Stomach (tissue), 4 donors: ENCODE data around the gene KLHL22.

Experiments used
- POLR2A ChIP-seq, 4 donors: fragments of 450-650 bp; IDR thresholded peaks; one replicate each; pipeline ENCODE4 v1.6.1; 2016; ENCODE audit warnings: antibody characterized with exemption in 4 of 4, control low read depth in 2 of 4, mild to moderate bottlenecking in 1 of 4, moderate library complexity in 1 of 4
- TF ChIP-seq, protein P1 (sequence below), 7 experiments: fragments of 450-650 bp in 4 of 7; fragments of 200-600 bp in 3 of 7; sonication (generic) in 3 of 7; IDR thresholded peaks; one replicate each; pipeline ENCODE4 v1.5.1; 2016 to 2019; ENCODE audit warnings: antibody characterized with exemption in 7 of 7, control low read depth in 2 of 7, mild to moderate bottlenecking in 1 of 7

DNA sequence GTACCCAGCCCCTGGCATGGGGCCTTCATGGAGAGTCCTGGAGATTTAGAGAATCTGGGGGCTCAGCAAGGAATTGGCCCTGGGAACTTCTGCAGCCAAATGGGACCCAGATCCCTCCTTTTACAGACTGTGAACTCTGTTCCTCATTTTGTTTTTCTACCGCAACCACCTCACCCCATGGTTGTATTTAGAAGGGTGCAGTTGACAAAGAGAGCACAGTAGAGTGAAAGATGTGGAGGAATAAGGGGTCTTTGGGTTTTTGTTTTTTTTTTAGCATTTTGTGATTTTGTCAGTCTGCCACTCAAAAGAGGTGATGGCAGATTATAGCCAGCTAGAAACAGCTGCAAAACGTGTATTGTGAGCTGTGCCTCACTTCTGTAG, 99.7 kb downstream of the KLHL22 start:
- TF ChIP-seq, protein P1, sequence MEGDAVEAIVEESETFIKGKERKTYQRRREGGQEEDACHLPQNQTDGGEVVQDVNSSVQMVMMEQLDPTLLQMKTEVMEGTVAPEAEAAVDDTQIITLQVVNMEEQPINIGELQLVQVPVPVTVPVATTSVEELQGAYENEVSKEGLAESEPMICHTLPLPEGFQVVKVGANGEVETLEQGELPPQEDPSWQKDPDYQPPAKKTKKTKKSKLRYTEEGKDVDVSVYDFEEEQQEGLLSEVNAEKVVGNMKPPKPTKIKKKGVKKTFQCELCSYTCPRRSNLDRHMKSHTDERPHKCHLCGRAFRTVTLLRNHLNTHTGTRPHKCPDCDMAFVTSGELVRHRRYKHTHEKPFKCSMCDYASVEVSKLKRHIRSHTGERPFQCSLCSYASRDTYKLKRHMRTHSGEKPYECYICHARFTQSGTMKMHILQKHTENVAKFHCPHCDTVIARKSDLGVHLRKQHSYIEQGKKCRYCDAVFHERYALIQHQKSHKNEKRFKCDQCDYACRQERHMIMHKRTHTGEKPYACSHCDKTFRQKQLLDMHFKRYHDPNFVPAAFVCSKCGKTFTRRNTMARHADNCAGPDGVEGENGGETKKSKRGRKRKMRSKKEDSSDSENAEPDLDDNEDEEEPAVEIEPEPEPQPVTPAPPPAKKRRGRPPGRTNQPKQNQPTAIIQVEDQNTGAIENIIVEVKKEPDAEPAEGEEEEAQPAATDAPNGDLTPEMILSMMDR (IDR thresholded peaks at IDR 0.05) = no peak
- no peak for TF ChIP-seq POLR2A (IDR thresholded peaks at IDR 0.05)
